Measurements from ENCODE around the gene KLK15. TPM values are rescaled to one million over a fixed set of nuclear protein-coding genes. Genes with fewer than 3 reads are reported as not detected.

The KLK15 gene
- polyA plus RNA-seq, 1 donor from 2014 or later, result not detected

DNA sequence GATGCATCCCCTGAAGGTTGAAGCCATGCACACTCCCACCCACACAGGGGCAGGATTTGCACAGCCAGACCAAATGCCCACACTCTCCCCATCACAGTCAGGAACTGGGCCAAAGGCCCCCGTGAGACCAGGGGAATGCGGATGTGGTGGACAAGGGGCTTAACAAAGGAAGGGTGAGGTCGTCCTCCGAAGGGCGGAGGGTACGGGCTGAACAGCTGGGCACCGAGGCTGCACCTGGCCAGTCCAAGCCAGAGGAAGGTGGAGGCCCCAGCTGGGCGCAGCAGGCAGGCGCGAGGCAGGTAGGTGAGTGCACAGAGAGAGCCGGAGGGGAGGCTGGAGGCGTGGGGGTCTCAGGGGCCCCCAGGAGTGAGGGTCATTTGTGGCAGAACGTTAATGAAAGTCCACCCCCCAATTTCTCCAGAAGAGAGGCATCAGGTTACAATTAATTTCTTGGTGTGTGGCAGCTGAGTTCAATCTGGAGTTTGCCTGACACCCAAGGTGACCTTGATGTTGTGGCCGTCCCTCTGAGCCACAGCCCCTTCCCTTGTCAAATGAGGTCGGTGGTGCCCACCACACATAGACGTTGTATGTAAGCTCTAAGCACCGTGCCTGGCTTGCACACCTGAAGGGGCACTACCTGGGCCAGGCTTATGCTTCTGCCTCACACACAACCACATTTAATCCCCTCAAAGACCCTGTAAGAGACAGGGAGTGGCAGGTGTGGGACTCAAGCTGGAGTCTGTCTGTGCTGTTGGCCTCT lies 2.9 kb downstream of the KLK15 start:
- H3K9ac ChIP-seq (ENCODE audit: low read length), result no peak overlapping the region
- no peaks in the 10 kb centered on the region for H3K9me3 ChIP-seq (ENCODE audit: low read length)
- peaks cover 8% of the 10 kb centered on the region for H3K27me3 ChIP-seq (ENCODE audit: insufficient read depth, low read depth, low read length)
- H3K9me2 ChIP-seq (ENCODE audit: insufficient read depth, low read length), result no peaks in the 10 kb centered on the region
- H3K79me2 ChIP-seq (replicated peaks; ENCODE audit: insufficient read depth, low read length), result no peaks in the 10 kb centered on the region
- H3K4me2 ChIP-seq (ENCODE audit: low read length), result no peak overlapping the region
- H3K36me3 ChIP-seq (ENCODE audit: insufficient read depth, low read length), result no peaks in the 10 kb centered on the region
- no peaks in the 10 kb centered on the region for H4K20me1 ChIP-seq (ENCODE audit: insufficient read depth)
- TF ChIP-seq EZH2 (IDR thresholded peaks at IDR 0.05; ENCODE audit: borderline replicate concordance, insufficient read depth, low read length, poor library complexity, severe bottlenecking) (no peak), POLR2AphosphoS5 (IDR thresholded peaks at IDR 0.05) (no peak), TAF1 (IDR thresholded peaks at IDR 0.05; ENCODE audit: low read depth) (no peak), SMC3 (conservative IDR thresholded peaks at IDR 0.05; ENCODE audit: poor library complexity) (no peak), MXI1 (conservative IDR thresholded peaks at IDR 0.05; ENCODE audit: poor library complexity, severe bottlenecking) (no peak), RAD21 (conservative IDR thresholded peaks at IDR 0.05) (no peak), EP300 (conservative IDR thresholded peaks at IDR 0.05; ENCODE audit: poor library complexity, severe bottlenecking) (no peak)
- TF ChIP-seq, protein P1, sequence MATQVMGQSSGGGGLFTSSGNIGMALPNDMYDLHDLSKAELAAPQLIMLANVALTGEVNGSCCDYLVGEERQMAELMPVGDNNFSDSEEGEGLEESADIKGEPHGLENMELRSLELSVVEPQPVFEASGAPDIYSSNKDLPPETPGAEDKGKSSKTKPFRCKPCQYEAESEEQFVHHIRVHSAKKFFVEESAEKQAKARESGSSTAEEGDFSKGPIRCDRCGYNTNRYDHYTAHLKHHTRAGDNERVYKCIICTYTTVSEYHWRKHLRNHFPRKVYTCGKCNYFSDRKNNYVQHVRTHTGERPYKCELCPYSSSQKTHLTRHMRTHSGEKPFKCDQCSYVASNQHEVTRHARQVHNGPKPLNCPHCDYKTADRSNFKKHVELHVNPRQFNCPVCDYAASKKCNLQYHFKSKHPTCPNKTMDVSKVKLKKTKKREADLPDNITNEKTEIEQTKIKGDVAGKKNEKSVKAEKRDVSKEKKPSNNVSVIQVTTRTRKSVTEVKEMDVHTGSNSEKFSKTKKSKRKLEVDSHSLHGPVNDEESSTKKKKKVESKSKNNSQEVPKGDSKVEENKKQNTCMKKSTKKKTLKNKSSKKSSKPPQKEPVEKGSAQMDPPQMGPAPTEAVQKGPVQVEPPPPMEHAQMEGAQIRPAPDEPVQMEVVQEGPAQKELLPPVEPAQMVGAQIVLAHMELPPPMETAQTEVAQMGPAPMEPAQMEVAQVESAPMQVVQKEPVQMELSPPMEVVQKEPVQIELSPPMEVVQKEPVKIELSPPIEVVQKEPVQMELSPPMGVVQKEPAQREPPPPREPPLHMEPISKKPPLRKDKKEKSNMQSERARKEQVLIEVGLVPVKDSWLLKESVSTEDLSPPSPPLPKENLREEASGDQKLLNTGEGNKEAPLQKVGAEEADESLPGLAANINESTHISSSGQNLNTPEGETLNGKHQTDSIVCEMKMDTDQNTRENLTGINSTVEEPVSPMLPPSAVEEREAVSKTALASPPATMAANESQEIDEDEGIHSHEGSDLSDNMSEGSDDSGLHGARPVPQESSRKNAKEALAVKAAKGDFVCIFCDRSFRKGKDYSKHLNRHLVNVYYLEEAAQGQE (IDR thresholded peaks at IDR 0.05; ENCODE audit: borderline replicate concordance), result no peak
- TF ChIP-seq, protein P2, sequence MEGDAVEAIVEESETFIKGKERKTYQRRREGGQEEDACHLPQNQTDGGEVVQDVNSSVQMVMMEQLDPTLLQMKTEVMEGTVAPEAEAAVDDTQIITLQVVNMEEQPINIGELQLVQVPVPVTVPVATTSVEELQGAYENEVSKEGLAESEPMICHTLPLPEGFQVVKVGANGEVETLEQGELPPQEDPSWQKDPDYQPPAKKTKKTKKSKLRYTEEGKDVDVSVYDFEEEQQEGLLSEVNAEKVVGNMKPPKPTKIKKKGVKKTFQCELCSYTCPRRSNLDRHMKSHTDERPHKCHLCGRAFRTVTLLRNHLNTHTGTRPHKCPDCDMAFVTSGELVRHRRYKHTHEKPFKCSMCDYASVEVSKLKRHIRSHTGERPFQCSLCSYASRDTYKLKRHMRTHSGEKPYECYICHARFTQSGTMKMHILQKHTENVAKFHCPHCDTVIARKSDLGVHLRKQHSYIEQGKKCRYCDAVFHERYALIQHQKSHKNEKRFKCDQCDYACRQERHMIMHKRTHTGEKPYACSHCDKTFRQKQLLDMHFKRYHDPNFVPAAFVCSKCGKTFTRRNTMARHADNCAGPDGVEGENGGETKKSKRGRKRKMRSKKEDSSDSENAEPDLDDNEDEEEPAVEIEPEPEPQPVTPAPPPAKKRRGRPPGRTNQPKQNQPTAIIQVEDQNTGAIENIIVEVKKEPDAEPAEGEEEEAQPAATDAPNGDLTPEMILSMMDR (IDR thresholded peaks at IDR 0.05; ENCODE audit: poor library complexity, severe bottlenecking), result no peak
- no peaks in the 10 kb centered on the region for H3F3A ChIP-seq (ENCODE audit: insufficient read depth, low read length, poor library complexity, severe bottlenecking)
- H3K4me3 ChIP-seq (ENCODE audit: low read length), result no peak overlapping the region
- H2AFZ ChIP-seq (ENCODE audit: low read depth, low read length), result no peak overlapping the region
- H3K27ac ChIP-seq (ENCODE audit: low read length), result no peak overlapping the region

DNA sequence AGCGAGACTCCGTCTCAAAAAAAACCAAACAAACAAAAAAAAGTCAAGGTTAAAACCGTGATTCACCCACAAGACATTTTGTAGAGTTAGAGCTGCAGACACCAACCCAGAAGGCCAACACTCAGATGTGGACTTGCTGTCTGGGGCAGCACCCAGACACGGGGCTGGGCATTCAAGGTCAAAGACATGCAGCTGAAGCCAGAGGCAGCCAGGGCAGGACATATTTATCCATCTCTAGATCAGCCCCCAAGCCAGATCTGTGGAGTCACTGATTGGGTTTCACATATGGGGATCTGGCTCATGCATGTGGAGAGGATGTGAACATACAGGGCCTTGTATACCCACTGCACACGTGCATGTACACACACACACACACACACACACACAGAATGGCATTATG lies 3.6 kb downstream of the KLK15 start:
- Histone ChIP-seq H4K20me1 (ENCODE audit: insufficient read depth) (no peaks in the 10 kb centered on the region), H3K9me3 (ENCODE audit: low read length) (no peaks in the 10 kb centered on the region), H3K9me2 (ENCODE audit: insufficient read depth, low read length) (no peaks in the 10 kb centered on the region), H3K4me2 (ENCODE audit: low read length) (no peak overlapping the region), H3K27me3 (ENCODE audit: insufficient read depth, low read depth, low read length) (peaks cover 1% of the 10 kb centered on the region), H3K9ac (ENCODE audit: low read length) (no peak overlapping the region), H3K79me2 (replicated peaks; ENCODE audit: insufficient read depth, low read length) (no peaks in the 10 kb centered on the region), H3K36me3 (ENCODE audit: insufficient read depth, low read length) (no peaks in the 10 kb centered on the region), H2AFZ (ENCODE audit: low read depth, low read length) (no peak overlapping the region), H3K4me3 (ENCODE audit: low read length) (no peak overlapping the region), H3K27ac (ENCODE audit: low read length) (no peak overlapping the region), H3F3A (ENCODE audit: insufficient read depth, low read length, poor library complexity, severe bottlenecking) (no peaks in the 10 kb centered on the region)
- no peak for TF ChIP-seq EZH2 (IDR thresholded peaks at IDR 0.05; ENCODE audit: borderline replicate concordance, insufficient read depth, low read length, poor library complexity, severe bottlenecking)
- no peak for TF ChIP-seq EP300 (conservative IDR thresholded peaks at IDR 0.05; ENCODE audit: poor library complexity, severe bottlenecking)
- TF ChIP-seq, protein P2 (IDR thresholded peaks at IDR 0.05; ENCODE audit: poor library complexity, severe bottlenecking), result no peak

Data from neural cell (in vitro differentiated cells).